GM23338 (cell line): ENCODE measurements around the gene CPE. TPM values are rescaled to one million over a fixed set of nuclear protein-coding genes. Genes with fewer than 3 reads are reported as not detected.

Source experiments
- ATAC-seq: fragments of 200-7000 bp; cut with Tn5 transposase; 3 replicates; pipeline ENCODE4 v1.9.1; 2020
- DNase-seq: peaks from one replicate; pipeline ENCODE4 v3.0.0-alpha.2; 2015; ENCODE audit warnings: low spot score
- H2AFZ ChIP-seq: fragments of 200-600 bp; sonication (generic); 2 replicates; pipeline ENCODE4 v1.8.0; 2016; ENCODE audit warnings: antibody characterized with exemption, mild to moderate bottlenecking, moderate library complexity
- H3F3A ChIP-seq: fragments of 200-600 bp; sonication (generic); replicated peaks from 2 replicates; pipeline ENCODE4 v1.8.0; 2017; ENCODE audit warnings: antibody characterized with exemption, mixed run types, low read depth
- H3K27ac ChIP-seq: fragments of 200-600 bp; sonication (generic); 2 replicates; pipeline ENCODE4 v1.6.1; 2016; ENCODE audit warnings: low read depth
- H3K27me3 ChIP-seq: fragments of 200-600 bp; sonication (generic); 2 replicates; pipeline ENCODE4 v1.8.0; 2016; ENCODE audit warnings: mild to moderate bottlenecking, mixed run types, moderate library complexity; ENCODE audit not compliant: insufficient read depth
- H3K36me3 ChIP-seq: fragments of 200-600 bp; sonication (generic); 2 replicates; pipeline ENCODE4 v1.8.0; 2016; ENCODE audit warnings: mild to moderate bottlenecking; ENCODE audit not compliant: insufficient read depth
- H3K4me1 ChIP-seq: fragments of 200-600 bp; sonication (generic); 2 replicates; pipeline ENCODE4 v1.8.0; 2016; ENCODE audit warnings: mild to moderate bottlenecking, moderate library complexity; ENCODE audit not compliant: insufficient read depth
- H3K4me2 ChIP-seq: fragments of 200-600 bp; sonication (generic); 2 replicates; pipeline ENCODE4 v1.7.1; 2017; ENCODE audit warnings: mixed run types
- H3K4me3 ChIP-seq: fragments of 200-600 bp; sonication (generic); 2 replicates; pipeline ENCODE4 v1.6.1; 2016; ENCODE audit warnings: mixed run types
- H3K79me2 ChIP-seq: fragments of 200-600 bp; sonication (generic); replicated peaks from 2 replicates; pipeline ENCODE4 v1.8.0; 2017; ENCODE audit warnings: mild to moderate bottlenecking; ENCODE audit not compliant: insufficient read depth
- H3K9me2 ChIP-seq: fragments of 200-600 bp; sonication (generic); 2 replicates; pipeline ENCODE4 v1.8.0; 2017; ENCODE audit not compliant: insufficient read depth
- H4K20me1 ChIP-seq: fragments of 200-600 bp; sonication (generic); replicated peaks from 2 replicates; pipeline ENCODE4 v1.8.0; 2017; ENCODE audit warnings: mild to moderate bottlenecking; ENCODE audit not compliant: insufficient read depth
- H3K27ac Mint-ChIP-seq: 2 replicates; pipeline ENCODE4 v1.8.0; 2020; ENCODE audit warnings: inconsistent platforms, mild to moderate bottlenecking, moderate library complexity, mixed read lengths
- H3K27me3 Mint-ChIP-seq: 3 replicates; pipeline ENCODE4 v1.8.0; 2022; ENCODE audit warnings: low read depth, mild to moderate bottlenecking, moderate library complexity, mixed read lengths, inconsistent platforms; ENCODE audit not compliant: insufficient read depth, poor library complexity
- H3K36me3 Mint-ChIP-seq: 3 replicates; pipeline ENCODE4 v1.8.0; 2021; ENCODE audit warnings: low read depth, mild to moderate bottlenecking, inconsistent platforms, moderate library complexity, mixed read lengths
- H3K4me1 Mint-ChIP-seq: 3 replicates; pipeline ENCODE4 v1.8.0; 2020; ENCODE audit warnings: mild to moderate bottlenecking, inconsistent platforms, mixed read lengths
- H3K4me3 Mint-ChIP-seq: 3 replicates; pipeline ENCODE4 v1.8.0; 2021; ENCODE audit warnings: moderate library complexity, mild to moderate bottlenecking, inconsistent platforms, mixed read lengths
- H3K9me3 Mint-ChIP-seq: 3 replicates; pipeline ENCODE4 v1.8.0; 2020; ENCODE audit warnings: moderate library complexity, mild to moderate bottlenecking, inconsistent platforms, mixed read lengths
- CREB1 ChIP-seq: fragments of 250-450 bp; sonication (Bioruptor Pico); IDR thresholded peaks from 2 replicates; pipeline ENCODE4 v1.5.0; 2020; ENCODE audit warnings: low read depth, mild to moderate bottlenecking, moderate library complexity
- EZH2 ChIP-seq: fragments of 200-600 bp; sonication (generic); IDR thresholded peaks from one replicate; pipeline ENCODE4 v1.8.0; 2017; ENCODE audit warnings: antibody characterized with exemption, mild to moderate bottlenecking, low read depth; ENCODE audit not compliant: unreplicated experiment
- EZH2phosphoT487 ChIP-seq: fragments of 200-600 bp; sonication (generic); IDR thresholded peaks from one replicate; pipeline ENCODE4 v1.8.1; 2018; ENCODE audit warnings: antibody characterized with exemption; ENCODE audit not compliant: unreplicated experiment
- JUNB ChIP-seq: IDR thresholded peaks from one replicate; pipeline ENCODE4 v1.6.1; 2016; ENCODE audit warnings: antibody characterized with exemption; ENCODE audit not compliant: unreplicated experiment
- NANOG ChIP-seq: IDR thresholded peaks from 2 replicates; pipeline ENCODE4 v1.6.1; 2016; ENCODE audit warnings: antibody characterized with exemption, borderline replicate concordance
- STAT1 ChIP-seq: IDR thresholded peaks from one replicate; pipeline ENCODE4 v1.6.1; 2016; ENCODE audit warnings: antibody characterized with exemption; ENCODE audit not compliant: unreplicated experiment
- ZNF114 ChIP-seq: fragments of 250-450 bp; sonication (Bioruptor Pico); IDR thresholded peaks from 2 replicates; pipeline ENCODE4 v1.5.0; 2020; ENCODE audit warnings: mild to moderate bottlenecking, moderate library complexity
- ZNF331 ChIP-seq: fragments of 250-450 bp; sonication (Bioruptor Pico); IDR thresholded peaks from 2 replicates; pipeline ENCODE4 v1.5.0; 2020; ENCODE audit warnings: low read depth, mild to moderate bottlenecking, moderate library complexity
- polyA plus RNA-seq: library from polyadenylated mRNA; unstranded; fragments of >200 nt; fragmentation: Nextera tagmentation; extraction: Ambion mirVana; gene quantifications from 2 replicates; pipeline ENCODE4 v1.2.1, GENCODE V29; 2016
- total RNA-seq: library from RNA; depleted of rRNA; stranded (reverse); fragments of >200 nt; shearing (Covaris generic); gene quantifications from 2 replicates; pipeline ENCODE4 v1.2.3, GENCODE V29; 2014
- TF ChIP-seq, protein P1 (sequence below): IDR thresholded peaks from one replicate; pipeline ENCODE4 v1.6.1; 2018; ENCODE audit warnings: antibody characterized with exemption; ENCODE audit not compliant: unreplicated experiment
- TF ChIP-seq, protein P2 (sequence below), 2 experiments: fragments of 200-600 bp in 1 of 2; sonication (generic) in 1 of 2; conservative IDR thresholded peaks; 2 replicates each; pipeline versions ENCODE4 v1.5.1 to v1.6.1; 2016 to 2017; ENCODE audit warnings: antibody characterized with exemption in 2 of 2, low read depth in 2 of 2, mild to moderate bottlenecking in 2 of 2, moderate library complexity in 1 of 2
- TF ChIP-seq, protein P3 (sequence below): IDR thresholded peaks from 2 replicates; pipeline ENCODE4 v1.6.1; 2016; ENCODE audit warnings: antibody characterized with exemption

CPE gene
- total and polyA plus RNA-seq, 2 experiments from 2014 or later = 10.3 to 16.5 TPM

DNA sequence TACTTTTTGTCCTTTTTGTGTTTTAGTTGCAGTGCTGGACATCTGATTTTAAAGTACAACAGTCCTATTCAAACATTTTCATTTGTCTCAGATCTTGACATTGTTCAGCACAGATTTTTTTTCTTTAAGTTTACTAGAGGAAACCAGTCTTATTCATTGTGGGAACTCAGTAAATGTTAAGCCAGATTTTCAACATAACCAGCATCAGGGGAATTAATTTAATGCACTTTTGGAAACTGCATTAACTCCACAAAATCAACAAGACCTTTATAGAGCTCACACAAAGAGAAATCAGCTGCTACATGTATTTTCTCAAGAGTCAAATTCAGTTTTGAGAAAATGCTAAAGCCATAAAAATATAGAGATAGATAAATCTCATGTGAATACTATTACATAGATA lies 9.9 kb downstream of the CPE start (continued):
- TF ChIP-seq, protein P1, sequence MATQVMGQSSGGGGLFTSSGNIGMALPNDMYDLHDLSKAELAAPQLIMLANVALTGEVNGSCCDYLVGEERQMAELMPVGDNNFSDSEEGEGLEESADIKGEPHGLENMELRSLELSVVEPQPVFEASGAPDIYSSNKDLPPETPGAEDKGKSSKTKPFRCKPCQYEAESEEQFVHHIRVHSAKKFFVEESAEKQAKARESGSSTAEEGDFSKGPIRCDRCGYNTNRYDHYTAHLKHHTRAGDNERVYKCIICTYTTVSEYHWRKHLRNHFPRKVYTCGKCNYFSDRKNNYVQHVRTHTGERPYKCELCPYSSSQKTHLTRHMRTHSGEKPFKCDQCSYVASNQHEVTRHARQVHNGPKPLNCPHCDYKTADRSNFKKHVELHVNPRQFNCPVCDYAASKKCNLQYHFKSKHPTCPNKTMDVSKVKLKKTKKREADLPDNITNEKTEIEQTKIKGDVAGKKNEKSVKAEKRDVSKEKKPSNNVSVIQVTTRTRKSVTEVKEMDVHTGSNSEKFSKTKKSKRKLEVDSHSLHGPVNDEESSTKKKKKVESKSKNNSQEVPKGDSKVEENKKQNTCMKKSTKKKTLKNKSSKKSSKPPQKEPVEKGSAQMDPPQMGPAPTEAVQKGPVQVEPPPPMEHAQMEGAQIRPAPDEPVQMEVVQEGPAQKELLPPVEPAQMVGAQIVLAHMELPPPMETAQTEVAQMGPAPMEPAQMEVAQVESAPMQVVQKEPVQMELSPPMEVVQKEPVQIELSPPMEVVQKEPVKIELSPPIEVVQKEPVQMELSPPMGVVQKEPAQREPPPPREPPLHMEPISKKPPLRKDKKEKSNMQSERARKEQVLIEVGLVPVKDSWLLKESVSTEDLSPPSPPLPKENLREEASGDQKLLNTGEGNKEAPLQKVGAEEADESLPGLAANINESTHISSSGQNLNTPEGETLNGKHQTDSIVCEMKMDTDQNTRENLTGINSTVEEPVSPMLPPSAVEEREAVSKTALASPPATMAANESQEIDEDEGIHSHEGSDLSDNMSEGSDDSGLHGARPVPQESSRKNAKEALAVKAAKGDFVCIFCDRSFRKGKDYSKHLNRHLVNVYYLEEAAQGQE = no peak
- TF ChIP-seq, protein P2, sequence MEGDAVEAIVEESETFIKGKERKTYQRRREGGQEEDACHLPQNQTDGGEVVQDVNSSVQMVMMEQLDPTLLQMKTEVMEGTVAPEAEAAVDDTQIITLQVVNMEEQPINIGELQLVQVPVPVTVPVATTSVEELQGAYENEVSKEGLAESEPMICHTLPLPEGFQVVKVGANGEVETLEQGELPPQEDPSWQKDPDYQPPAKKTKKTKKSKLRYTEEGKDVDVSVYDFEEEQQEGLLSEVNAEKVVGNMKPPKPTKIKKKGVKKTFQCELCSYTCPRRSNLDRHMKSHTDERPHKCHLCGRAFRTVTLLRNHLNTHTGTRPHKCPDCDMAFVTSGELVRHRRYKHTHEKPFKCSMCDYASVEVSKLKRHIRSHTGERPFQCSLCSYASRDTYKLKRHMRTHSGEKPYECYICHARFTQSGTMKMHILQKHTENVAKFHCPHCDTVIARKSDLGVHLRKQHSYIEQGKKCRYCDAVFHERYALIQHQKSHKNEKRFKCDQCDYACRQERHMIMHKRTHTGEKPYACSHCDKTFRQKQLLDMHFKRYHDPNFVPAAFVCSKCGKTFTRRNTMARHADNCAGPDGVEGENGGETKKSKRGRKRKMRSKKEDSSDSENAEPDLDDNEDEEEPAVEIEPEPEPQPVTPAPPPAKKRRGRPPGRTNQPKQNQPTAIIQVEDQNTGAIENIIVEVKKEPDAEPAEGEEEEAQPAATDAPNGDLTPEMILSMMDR (conservative IDR thresholded peaks at IDR 0.05; ENCODE audit: low read depth in 2 of 2) = no peak
- TF ChIP-seq EZH2 = no peak

DNA sequence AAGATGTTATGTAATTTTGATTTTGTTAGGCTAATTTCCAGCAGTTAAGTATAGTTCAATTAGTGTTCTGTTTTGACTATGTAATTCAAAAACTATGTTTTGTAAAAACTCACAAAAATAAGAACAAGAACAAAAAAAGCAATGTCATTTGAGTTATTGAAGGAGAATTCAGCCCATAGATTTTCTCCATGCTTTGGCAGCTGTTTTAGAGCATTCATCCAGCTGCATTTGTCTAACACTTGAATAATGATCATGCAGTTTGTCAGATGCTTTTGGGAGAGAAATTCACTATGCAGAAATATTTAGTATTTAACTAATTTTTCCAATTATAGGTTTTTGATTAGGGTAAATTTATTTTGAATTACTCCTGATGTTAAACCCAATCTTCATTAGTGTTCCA lies 14.2 kb downstream of the CPE start:
- H3K27me3 ChIP-seq = no peaks in the 10 kb centered on the region
- Mint-ChIP-seq H3K27me3 (no peaks in the 10 kb centered on the region), H3K36me3 (no peaks in the 10 kb centered on the region), H3K9me3 (no peaks in the 10 kb centered on the region), H3K27ac (no peak overlapping the region), H3K4me1 (no peaks in the 10 kb centered on the region), H3K4me3 (no peak overlapping the region)
- no peaks in the 10 kb centered on the region for H3K36me3 ChIP-seq
- ATAC-seq = no peak
- no peaks in the 10 kb centered on the region for H3K4me1 ChIP-seq
- no peak overlapping the region for H3K4me3 ChIP-seq
- no peaks in the 10 kb centered on the region for H3K79me2 ChIP-seq
- DNase-seq = no peak
- no peak overlapping the region for H2AFZ ChIP-seq
- H4K20me1 ChIP-seq = no peaks in the 10 kb centered on the region
- no peak overlapping the region for H3K4me2 ChIP-seq
- H3F3A ChIP-seq = no peaks in the 10 kb centered on the region
- no peaks in the 10 kb centered on the region for H3K9me2 ChIP-seq
- H3K27ac ChIP-seq = no peak overlapping the region
- no peak for TF ChIP-seq ZNF114
- no peak for TF ChIP-seq NANOG
- TF ChIP-seq JUNB = no peak
- TF ChIP-seq CREB1 (CRISPR knock-in tag) = no peak
- TF ChIP-seq, protein P3, sequence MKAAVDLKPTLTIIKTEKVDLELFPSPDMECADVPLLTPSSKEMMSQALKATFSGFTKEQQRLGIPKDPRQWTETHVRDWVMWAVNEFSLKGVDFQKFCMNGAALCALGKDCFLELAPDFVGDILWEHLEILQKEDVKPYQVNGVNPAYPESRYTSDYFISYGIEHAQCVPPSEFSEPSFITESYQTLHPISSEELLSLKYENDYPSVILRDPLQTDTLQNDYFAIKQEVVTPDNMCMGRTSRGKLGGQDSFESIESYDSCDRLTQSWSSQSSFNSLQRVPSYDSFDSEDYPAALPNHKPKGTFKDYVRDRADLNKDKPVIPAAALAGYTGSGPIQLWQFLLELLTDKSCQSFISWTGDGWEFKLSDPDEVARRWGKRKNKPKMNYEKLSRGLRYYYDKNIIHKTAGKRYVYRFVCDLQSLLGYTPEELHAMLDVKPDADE = no peak
- no peak for TF ChIP-seq ZNF331 (CRISPR knock-in tag)
- no peak for TF ChIP-seq EZH2phosphoT487
- TF ChIP-seq STAT1 = no peak
- TF ChIP-seq, protein P2 (conservative IDR thresholded peaks at IDR 0.05; ENCODE audit: low read depth in 2 of 2) = no peak
